ENCODE measurements around the gene CTTN. TPM values are rescaled to one million over a fixed set of nuclear protein-coding genes. Genes with fewer than 3 reads are reported as not detected.

Gene CTTN
- total RNA-seq, 4 donors from 2014 or later, result 111 to 164 (median 146) TPM

GRCh38 chr11:70367071-70367470 lies 31.3 kb upstream of the CTTN start:
- TF ChIP-seq POLR2A (IDR thresholded peaks at IDR 0.05; ENCODE audit: low read depth) (no peak), POLR2AphosphoS5 (IDR thresholded peaks at IDR 0.05) (no peak), CTCF (IDR thresholded peaks at IDR 0.05) (no peak), EP300 (IDR thresholded peaks at IDR 0.05) (no peak)
- intact Hi-C loops (cut with DNase I), result no loop called here
- no peak for DNase-seq (ENCODE audit: extremely low spot score)
- H3K4me1 ChIP-seq, result peaks cover 0 to 5% (median 0%) of the 10 kb centered on the region in 4 donors
- peaks cover 13 to 51% (median 41%) of the 10 kb centered on the region in 4 donors for H3K36me3 ChIP-seq
- no peak overlapping the region for H3K4me3 ChIP-seq
- no peaks in the 10 kb centered on the region for H3K27me3 ChIP-seq
- H3K9me3 ChIP-seq, result no peaks in the 10 kb centered on the region
- H3K27ac ChIP-seq (replicated peaks in 1 of 4), result no peak overlapping the region
- WGBS, result 67% methylated on average over 7 of the region's 8 CpGs

DNA sequence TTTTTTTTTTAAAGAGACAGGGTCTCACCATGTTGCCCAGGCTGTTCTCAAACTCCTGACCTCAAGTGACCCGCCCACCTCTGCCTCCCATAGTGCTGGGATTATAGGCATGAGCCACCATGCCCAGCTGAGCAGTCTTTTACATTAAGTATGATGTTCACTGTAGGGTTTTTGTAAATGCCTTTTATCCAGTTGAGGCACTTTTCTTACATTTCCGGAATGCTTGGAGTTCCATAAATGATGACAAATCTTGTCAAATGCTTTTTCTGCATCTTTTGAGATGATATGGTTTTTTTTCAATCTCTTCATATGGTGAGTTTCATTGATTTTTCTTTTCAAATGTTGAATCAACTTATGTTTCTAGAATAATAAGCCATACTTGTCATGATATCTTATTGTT lies 29.4 kb upstream of the CTTN start:
- no peak overlapping the region for H3K4me3 ChIP-seq
- peaks cover 11 to 51% (median 41%) of the 10 kb centered on the region in 4 donors for H3K36me3 ChIP-seq
- intact Hi-C loops (cut with DNase I), result no loop called here
- WGBS, result 100% methylated on average over 2 of the region's 2 CpGs
- TF ChIP-seq EP300 (IDR thresholded peaks at IDR 0.05), result no peak
- TF ChIP-seq POLR2AphosphoS5 (IDR thresholded peaks at IDR 0.05), result no peak
- TF ChIP-seq POLR2A (IDR thresholded peaks at IDR 0.05; ENCODE audit: low read depth), result no peak
- no peak for TF ChIP-seq CTCF (IDR thresholded peaks at IDR 0.05)
- peaks cover 0 to 5% (median 0%) of the 10 kb centered on the region in 4 donors for H3K4me1 ChIP-seq
- H3K27ac ChIP-seq (replicated peaks in 1 of 4), result no peak overlapping the region
- no peak for DNase-seq (ENCODE audit: extremely low spot score)
- no peaks in the 10 kb centered on the region for H3K27me3 ChIP-seq
- H3K9me3 ChIP-seq, result no peaks in the 10 kb centered on the region

GRCh38 chr11:70371241-70371640 lies 27.1 kb upstream of the CTTN start:
- Histone ChIP-seq H3K27ac (replicated peaks in 1 of 4) (no peak overlapping the region), H3K27me3 (no peaks in the 10 kb centered on the region), H3K4me1 (no peaks in the 10 kb centered on the region), H3K36me3 (peaks cover 20 to 52% (median 43%) of the 10 kb centered on the region in 4 donors), H3K9me3 (no peaks in the 10 kb centered on the region), H3K4me3 (no peak overlapping the region)
- DNase-seq (ENCODE audit: extremely low spot score), result no peak
- intact Hi-C loops (cut with DNase I), result no loop called here
- TF ChIP-seq CTCF (IDR thresholded peaks at IDR 0.05), result no peak
- no peak for TF ChIP-seq EP300 (IDR thresholded peaks at IDR 0.05)
- no peak for TF ChIP-seq POLR2A (IDR thresholded peaks at IDR 0.05; ENCODE audit: low read depth)
- no peak for TF ChIP-seq POLR2AphosphoS5 (IDR thresholded peaks at IDR 0.05)
- WGBS, result 66% methylated on average over 5 of the region's 5 CpGs

GRCh38 chr11:70372076-70372475 lies 26.3 kb upstream of the CTTN start:
- DNase-seq (ENCODE audit: extremely low spot score), result no peak
- Histone ChIP-seq H3K9me3 (no peaks in the 10 kb centered on the region), H3K36me3 (peaks cover 27 to 59% (median 49%) of the 10 kb centered on the region in 4 donors), H3K27ac (replicated peaks in 1 of 4) (no peak overlapping the region), H3K4me1 (no peaks in the 10 kb centered on the region), H3K27me3 (no peaks in the 10 kb centered on the region), H3K4me3 (no peak overlapping the region)
- intact Hi-C loops (cut with DNase I), result no loop called here
- 94% methylated on average over 8 of the region's 8 CpGs for WGBS
- TF ChIP-seq POLR2AphosphoS5 (IDR thresholded peaks at IDR 0.05) (no peak), POLR2A (IDR thresholded peaks at IDR 0.05; ENCODE audit: low read depth) (no peak), CTCF (IDR thresholded peaks at IDR 0.05) (no peak), EP300 (IDR thresholded peaks at IDR 0.05) (no peak)

GRCh38 chr11:70376621-70377020 lies 21.7 kb upstream of the CTTN start:
- peaks cover 0 to 6% (median 4%) of the 10 kb centered on the region in 4 donors for H3K4me1 ChIP-seq
- TF ChIP-seq CTCF (IDR thresholded peaks at IDR 0.05) (no peak), POLR2AphosphoS5 (IDR thresholded peaks at IDR 0.05) (no peak), EP300 (IDR thresholded peaks at IDR 0.05) (no peak), POLR2A (IDR thresholded peaks at IDR 0.05; ENCODE audit: low read depth) (no peak)
- 93% methylated on average over 12 of the region's 12 CpGs for WGBS
- intact Hi-C loops (cut with DNase I), result no loop called here
- H3K9me3 ChIP-seq, result no peaks in the 10 kb centered on the region
- H3K27ac ChIP-seq (replicated peaks in 1 of 4), result no peak overlapping the region
- no peak overlapping the region for H3K4me3 ChIP-seq
- no peaks in the 10 kb centered on the region for H3K27me3 ChIP-seq
- DNase-seq (ENCODE audit: extremely low spot score), result no peak
- H3K36me3 ChIP-seq, result peaks cover 29 to 85% (median 72%) of the 10 kb centered on the region in 4 donors
